GM13976 (cell line): ENCODE results near the gene CCDC40.

Experiments used
- DNase-seq: peaks from one replicate; pipeline ENCODE4 v3.0.0; 2012; ENCODE audit warnings: low spot score
- CTCF ChIP-seq: IDR thresholded peaks from 2 replicates; pipeline ENCODE4 v1.5.1; 2012; ENCODE audit warnings: borderline replicate concordance, mild to moderate bottlenecking; ENCODE audit not compliant: insufficient read depth; ENCODE audit errors: extremely low read depth, missing control alignments, control extremely low read depth
- in situ Hi-C: fragments of 300-500 bp; cut with MboI; formaldehyde crosslinking; loops from one replicate; pipeline ENCODE4 v1.12.0; 2022; ENCODE audit warnings: low sequenced_read_pairs, mixed read lengths, inconsistent platforms; ENCODE audit not compliant: unreplicated experiment

The CCDC40 gene

DNA sequence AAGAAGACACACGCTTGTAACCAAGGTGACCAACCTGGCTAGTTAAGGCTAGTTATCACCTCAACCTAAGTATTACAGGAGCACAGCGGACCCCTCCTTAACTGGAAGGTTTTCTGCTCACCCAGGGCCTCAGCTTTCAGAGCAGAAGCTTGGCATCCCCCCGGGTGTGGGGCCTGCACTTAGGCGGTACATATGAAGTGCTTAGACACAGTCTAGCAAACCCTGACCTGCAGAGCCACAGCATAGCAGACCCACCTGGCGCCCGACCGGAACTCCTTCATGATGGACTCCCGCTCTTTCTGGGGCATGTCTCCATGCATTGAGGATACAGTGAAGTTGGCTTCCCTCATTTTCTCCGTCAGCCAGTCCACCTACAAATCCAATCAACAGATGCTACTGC lies 100.7 kb downstream of the CCDC40 start:
- no peak for TF ChIP-seq CTCF
- DNase-seq, result no peak
- in situ Hi-C loops, result no loop called here

DNA sequence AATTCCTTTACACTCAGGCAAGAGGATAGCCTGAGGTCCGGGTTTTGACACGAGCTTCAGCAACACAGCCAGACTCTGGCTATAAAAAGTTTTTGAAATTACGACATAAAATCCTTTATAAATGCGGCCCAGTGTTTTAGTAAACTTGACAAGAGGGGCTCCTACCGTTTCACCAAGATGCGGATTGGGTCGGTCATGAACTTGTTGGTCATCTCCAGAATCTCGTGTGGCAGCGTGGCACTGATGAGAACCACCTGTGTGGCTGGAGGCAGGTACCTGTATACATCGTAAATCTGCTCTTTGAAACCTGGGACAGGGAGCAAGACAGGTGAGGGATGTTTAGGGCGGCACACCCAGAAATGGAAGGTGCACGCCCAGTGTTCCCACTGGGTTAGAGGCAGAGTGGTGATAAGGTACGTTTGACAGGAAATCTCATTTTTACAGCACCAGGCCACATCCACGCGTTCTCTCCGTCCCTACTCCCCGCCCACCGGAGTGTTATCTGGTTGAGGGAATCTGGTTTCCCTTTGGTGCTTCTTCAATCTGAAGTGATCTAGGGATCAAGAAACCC lies 102.5 kb downstream of the CCDC40 start:
- in situ Hi-C loops, result no loop called here
- DNase-seq, result no peak
- TF ChIP-seq CTCF, result no peak

DNA sequence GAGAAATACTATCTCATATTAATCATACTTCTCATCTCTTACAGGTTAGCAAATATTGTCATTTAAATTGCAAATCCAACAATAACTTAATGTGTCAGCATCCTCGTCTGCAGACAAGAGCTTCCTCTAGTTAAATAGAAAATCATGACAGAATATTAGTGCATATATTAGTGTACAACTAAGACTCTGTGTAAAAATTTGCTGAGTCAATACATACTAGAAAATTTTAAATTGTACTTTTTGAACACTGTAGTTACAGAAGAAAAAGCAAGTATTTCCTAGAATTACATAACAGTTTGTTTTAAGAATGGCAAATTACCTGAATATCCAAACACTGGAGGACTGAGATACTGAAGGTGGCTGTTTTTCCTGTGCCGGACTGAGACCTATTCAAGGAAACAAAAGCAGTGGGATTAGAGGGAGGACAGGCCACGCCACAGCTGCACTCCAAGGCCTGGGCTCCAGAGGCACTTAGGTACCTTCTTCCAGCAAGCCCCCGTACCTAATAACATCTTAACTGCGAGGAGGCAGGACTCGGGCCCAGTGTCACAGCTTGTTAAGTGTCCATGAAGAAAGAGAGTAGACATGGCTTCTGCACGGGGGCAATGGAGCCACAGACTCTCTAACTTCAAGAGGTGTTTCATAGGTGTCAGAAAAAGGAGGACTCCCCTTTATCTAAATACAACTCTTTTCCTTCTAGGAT lies 105.2 kb downstream of the CCDC40 start:
- in situ Hi-C loops, result no loop called here
- no peak for TF ChIP-seq CTCF
- no peak for DNase-seq

GRCh38 chr17:80142929-80143328 lies 106.5 kb downstream of the CCDC40 start:
- TF ChIP-seq CTCF, result no peak
- DNase-seq, result no peak
- in situ Hi-C loops, result no loop called here

DNA sequence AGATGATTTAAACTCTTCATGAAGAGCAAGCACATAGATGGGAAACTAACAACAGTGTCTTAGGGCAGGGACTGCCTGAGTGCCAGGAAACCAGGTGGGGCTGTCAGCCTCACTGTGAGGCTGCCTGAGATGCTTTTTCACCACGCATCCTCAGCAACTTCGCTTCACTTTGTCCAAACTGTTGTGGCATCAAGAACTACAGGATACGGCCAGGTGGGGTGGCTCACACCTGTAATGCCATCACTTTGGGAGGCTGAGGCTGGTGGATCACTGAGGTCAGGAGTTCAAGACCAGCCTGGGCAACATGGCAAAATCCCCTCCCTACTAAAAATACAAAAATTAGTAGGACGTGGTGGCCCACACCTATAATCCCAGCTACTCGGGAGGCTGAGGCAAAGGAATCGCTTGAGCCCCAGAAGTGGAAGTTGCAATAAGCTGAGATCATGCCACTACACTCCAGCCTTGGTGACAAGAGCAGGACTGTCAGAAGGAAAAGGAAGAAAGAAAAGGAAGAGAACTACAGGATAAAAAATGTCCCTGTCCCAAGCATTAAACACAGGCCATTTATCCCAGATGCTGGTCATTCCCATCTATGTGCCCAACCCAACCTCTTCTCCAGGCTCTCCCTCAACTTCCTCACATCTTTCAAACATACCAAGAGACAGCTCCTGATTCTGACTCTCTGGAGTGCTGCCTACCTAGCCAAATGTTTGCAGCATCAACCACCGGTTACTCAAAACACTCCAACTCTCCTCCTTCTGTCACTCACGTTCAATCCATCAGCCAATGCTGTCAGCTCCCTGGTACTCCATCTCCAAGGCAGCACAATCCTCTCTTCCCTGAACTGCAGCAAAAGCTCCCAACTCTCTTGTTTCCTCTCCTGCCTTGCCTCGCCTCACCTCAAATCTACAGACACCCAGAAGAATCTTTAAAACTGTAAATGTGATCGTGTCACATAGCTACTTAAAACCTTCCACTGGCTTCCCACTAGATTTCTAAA lies 108.9 kb downstream of the CCDC40 start:
- in situ Hi-C loops, result no loop called here
- no peak for TF ChIP-seq CTCF
- DNase-seq, result no peak
